Measurements from ENCODE around the gene CDCA7L.

CDCA7L gene

DNA sequence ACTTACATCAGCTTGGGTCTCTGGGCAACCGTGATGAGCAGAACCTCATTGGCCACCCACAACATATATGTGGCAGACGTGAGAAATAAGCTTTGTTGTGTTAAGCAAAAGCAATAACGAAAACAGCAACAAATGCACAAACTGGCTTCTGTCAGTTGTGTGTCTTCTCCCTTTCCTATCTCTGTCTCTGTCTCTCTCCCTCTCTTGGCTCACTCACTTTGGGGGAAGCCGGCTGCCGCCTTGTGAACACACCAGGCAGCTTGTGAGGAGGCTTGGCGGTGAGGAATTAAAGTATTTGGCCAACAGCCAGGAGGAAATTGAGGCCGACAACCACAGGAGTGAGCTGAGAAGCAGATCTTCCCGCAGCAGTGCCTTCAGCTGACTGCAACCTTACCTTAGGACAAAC, 21.9 kb upstream of the CDCA7L start:
- DNase-seq (ENCODE audit: low spot score), result no peak

DNA sequence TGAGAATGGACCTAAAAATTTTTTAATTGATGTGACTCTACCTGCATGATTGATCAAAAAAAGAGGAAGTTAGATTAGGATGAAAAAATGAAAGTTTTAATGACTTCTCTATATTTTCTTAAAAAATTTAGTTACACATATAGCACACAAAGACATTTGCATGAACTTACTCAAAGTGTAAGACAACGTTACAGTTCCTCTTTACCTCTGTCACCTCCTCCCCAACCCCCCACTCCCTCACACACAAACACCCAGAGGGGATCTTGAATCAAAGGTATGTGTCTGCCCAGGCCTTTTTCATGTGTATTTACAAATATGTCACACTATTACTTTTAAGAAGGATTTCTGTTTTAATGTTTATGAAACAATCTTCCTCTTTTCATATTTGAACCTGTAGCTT, 20.6 kb upstream of the CDCA7L start:
- Histone ChIP-seq H3K36me3 (ENCODE audit: low read depth) (no peaks in the 10 kb centered on the region), H3K9me3 (ENCODE audit: severe bottlenecking) (no peaks in the 10 kb centered on the region), H3K27me3 (ENCODE audit: insufficient read depth, poor library complexity, severe bottlenecking) (no peaks in the 10 kb centered on the region), H3K27ac (ENCODE audit: poor library complexity, severe bottlenecking) (no peak overlapping the region), H3K4me3 (ENCODE audit: severe bottlenecking) (no peak overlapping the region), H3K4me1 (ENCODE audit: insufficient read depth, poor library complexity, severe bottlenecking) (peaks cover 4% of the 10 kb centered on the region)
- ATAC-seq (ENCODE audit: low read depth), result no peak
- DNase-seq (ENCODE audit: low spot score), result no peak
- TF ChIP-seq, protein P1, sequence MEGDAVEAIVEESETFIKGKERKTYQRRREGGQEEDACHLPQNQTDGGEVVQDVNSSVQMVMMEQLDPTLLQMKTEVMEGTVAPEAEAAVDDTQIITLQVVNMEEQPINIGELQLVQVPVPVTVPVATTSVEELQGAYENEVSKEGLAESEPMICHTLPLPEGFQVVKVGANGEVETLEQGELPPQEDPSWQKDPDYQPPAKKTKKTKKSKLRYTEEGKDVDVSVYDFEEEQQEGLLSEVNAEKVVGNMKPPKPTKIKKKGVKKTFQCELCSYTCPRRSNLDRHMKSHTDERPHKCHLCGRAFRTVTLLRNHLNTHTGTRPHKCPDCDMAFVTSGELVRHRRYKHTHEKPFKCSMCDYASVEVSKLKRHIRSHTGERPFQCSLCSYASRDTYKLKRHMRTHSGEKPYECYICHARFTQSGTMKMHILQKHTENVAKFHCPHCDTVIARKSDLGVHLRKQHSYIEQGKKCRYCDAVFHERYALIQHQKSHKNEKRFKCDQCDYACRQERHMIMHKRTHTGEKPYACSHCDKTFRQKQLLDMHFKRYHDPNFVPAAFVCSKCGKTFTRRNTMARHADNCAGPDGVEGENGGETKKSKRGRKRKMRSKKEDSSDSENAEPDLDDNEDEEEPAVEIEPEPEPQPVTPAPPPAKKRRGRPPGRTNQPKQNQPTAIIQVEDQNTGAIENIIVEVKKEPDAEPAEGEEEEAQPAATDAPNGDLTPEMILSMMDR (IDR thresholded peaks at IDR 0.05; ENCODE audit: poor library complexity, severe bottlenecking), result no peak

More for the DNA sequence above, 21.9 kb upstream of the CDCA7L start:
- Histone ChIP-seq H3K4me1 (ENCODE audit: insufficient read depth, poor library complexity, severe bottlenecking) (no peaks in the 10 kb centered on the region), H3K9me3 (ENCODE audit: severe bottlenecking) (no peaks in the 10 kb centered on the region), H3K27ac (ENCODE audit: poor library complexity, severe bottlenecking) (no peak overlapping the region), H3K4me3 (ENCODE audit: severe bottlenecking) (no peak overlapping the region), H3K36me3 (ENCODE audit: low read depth) (no peaks in the 10 kb centered on the region), H3K27me3 (ENCODE audit: insufficient read depth, poor library complexity, severe bottlenecking) (no peaks in the 10 kb centered on the region)
- ATAC-seq (ENCODE audit: low read depth), result no peak
- TF ChIP-seq, protein P1 (IDR thresholded peaks at IDR 0.05; ENCODE audit: poor library complexity, severe bottlenecking), result no peak

DNA sequence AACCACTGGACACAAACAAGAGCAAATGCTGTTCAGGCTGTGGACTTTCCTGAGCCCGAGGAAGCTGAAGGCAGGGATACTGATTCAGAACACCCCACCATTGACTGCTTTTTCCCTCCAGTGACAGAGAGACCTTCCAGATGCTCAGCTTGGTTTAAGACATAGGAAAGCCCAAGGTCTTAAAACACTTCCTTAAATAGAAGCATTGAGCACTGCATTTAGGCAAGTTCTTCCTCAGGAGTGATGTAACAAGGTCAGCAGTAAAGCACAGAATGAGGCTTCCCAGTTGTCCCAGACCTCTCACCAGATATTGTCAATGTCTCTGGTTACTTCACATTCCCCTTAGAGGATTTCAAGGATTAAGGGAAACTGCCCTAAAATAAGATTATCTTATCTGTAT, 19.6 kb upstream of the CDCA7L start:
- no peak for DNase-seq (ENCODE audit: low spot score)
- H3K36me3 ChIP-seq (ENCODE audit: low read depth), result no peaks in the 10 kb centered on the region
- peaks cover 9% of the 10 kb centered on the region for H3K4me1 ChIP-seq (ENCODE audit: insufficient read depth, poor library complexity, severe bottlenecking)
- H3K27ac ChIP-seq (ENCODE audit: poor library complexity, severe bottlenecking), result no peak overlapping the region
- H3K4me3 ChIP-seq (ENCODE audit: severe bottlenecking), result no peak overlapping the region
- TF ChIP-seq, protein P1 (IDR thresholded peaks at IDR 0.05; ENCODE audit: poor library complexity, severe bottlenecking), result no peak
- H3K9me3 ChIP-seq (ENCODE audit: severe bottlenecking), result no peaks in the 10 kb centered on the region
- ATAC-seq (ENCODE audit: low read depth), result no peak
- H3K27me3 ChIP-seq (ENCODE audit: insufficient read depth, poor library complexity, severe bottlenecking), result no peaks in the 10 kb centered on the region

DNA sequence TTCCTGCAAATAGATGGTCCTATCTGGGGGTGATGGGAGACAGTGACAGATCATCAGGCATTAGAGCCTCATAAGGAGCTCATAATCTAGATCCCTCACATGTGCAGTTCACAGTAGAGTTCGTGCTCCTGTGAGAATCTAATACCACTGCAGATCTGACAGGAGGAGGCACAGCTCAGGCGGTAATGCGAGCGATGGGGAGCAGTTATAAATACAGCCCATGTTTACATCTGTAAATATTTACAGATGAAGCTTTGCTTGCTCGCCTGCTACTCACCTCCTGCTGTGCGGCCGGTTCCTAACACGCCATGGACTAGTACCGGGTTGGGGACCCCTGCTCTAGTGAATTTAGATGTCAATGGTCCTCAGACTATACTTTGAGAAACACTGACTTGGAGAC, 17.0 kb upstream of the CDCA7L start:
- ATAC-seq (ENCODE audit: low read depth), result no peak
- DNase-seq (ENCODE audit: low spot score), result no peak
- peaks cover 9% of the 10 kb centered on the region for H3K4me1 ChIP-seq (ENCODE audit: insufficient read depth, poor library complexity, severe bottlenecking)
- no peaks in the 10 kb centered on the region for H3K36me3 ChIP-seq (ENCODE audit: low read depth)
- H3K27ac ChIP-seq (ENCODE audit: poor library complexity, severe bottlenecking), result no peak overlapping the region
- H3K9me3 ChIP-seq (ENCODE audit: severe bottlenecking), result no peaks in the 10 kb centered on the region
- no peak overlapping the region for H3K4me3 ChIP-seq (ENCODE audit: severe bottlenecking)
- TF ChIP-seq, protein P1 (IDR thresholded peaks at IDR 0.05; ENCODE audit: poor library complexity, severe bottlenecking), result no peak
- H3K27me3 ChIP-seq (ENCODE audit: insufficient read depth, poor library complexity, severe bottlenecking), result no peaks in the 10 kb centered on the region

DNA sequence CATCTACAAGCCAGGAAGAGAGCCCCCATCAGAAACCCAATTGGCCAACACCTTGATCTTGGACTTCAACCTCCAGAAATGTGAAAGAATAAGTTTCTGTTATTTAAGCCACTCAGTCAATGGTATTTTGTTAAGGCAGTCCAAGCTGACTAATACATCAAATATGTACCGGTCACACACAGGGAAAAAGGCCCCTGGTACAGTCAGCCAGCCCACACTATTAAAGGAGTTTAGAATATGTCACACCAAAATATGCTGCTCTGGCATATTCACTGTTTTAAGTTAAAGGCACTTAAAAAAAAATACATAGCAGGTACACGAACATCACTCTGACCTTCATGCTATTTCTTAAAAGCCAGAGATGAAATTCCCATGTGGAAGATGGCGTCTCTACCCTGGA, 15.2 kb upstream of the CDCA7L start:
- no peaks in the 10 kb centered on the region for H3K9me3 ChIP-seq (ENCODE audit: severe bottlenecking)
- TF ChIP-seq, protein P1 (IDR thresholded peaks at IDR 0.05; ENCODE audit: poor library complexity, severe bottlenecking), result no peak
- H3K27ac ChIP-seq (ENCODE audit: poor library complexity, severe bottlenecking), result peak overlapping the region; percentile 34
- H3K4me1 ChIP-seq (ENCODE audit: insufficient read depth, poor library complexity, severe bottlenecking), result peaks cover 9% of the 10 kb centered on the region
- no peaks in the 10 kb centered on the region for H3K36me3 ChIP-seq (ENCODE audit: low read depth)
- H3K27me3 ChIP-seq (ENCODE audit: insufficient read depth, poor library complexity, severe bottlenecking), result no peaks in the 10 kb centered on the region
- no peak overlapping the region for H3K4me3 ChIP-seq (ENCODE audit: severe bottlenecking)
- ATAC-seq (ENCODE audit: low read depth) (peak; percentile 99), DNase-seq (ENCODE audit: low spot score) (no peak)
